HEK293 (cell line): Measurements from ENCODE around the gene DDAH1.

Experiments used
- CTCF ChIA-PET: fragments of 350-600 bp; formaldehyde crosslinking; extraction: SDS; loops from one replicate; lab custom pipeline; 2021; ENCODE audit warnings: antibody characterized with exemption; lab: Yijun Ruan, JAX
- POLR2A ChIA-PET: fragments of 300-600 bp; formaldehyde crosslinking; extraction: SDS; loops from one replicate; lab custom pipeline; 2020; ENCODE audit warnings: antibody characterized with exemption, inconsistent platforms; lab: Yijun Ruan, JAX
- H3K27ac ChIP-seq: fragments of 200-500 bp; sonication (Bioruptor generic); 2 replicates; pipeline ENCODE4 v1.5.1; 2014; ENCODE audit warnings: low read depth, low read length, control low read depth, inconsistent platforms; ENCODE audit errors: extremely low read depth
- H3K36me3 ChIP-seq, 2 experiments: fragments of 200-500 bp in 1 of 2; sonication (Bioruptor generic) in 1 of 2; 1 replicate in 1 of 2; 2 replicates in 1 of 2; pipeline ENCODE4 v1.5.1; 2014 to 2017; ENCODE audit warnings: inconsistent platforms in 2 of 2, low read length in 2 of 2; ENCODE audit not compliant: control insufficient read depth in 2 of 2, insufficient read depth in 1 of 2
- H3K4me1 ChIP-seq: fragments of 200-500 bp; sonication (Bioruptor generic); 2 replicates; pipeline ENCODE4 v1.5.1; 2014; ENCODE audit warnings: mild to moderate bottlenecking, low read length, inconsistent platforms; ENCODE audit not compliant: control insufficient read depth, insufficient read depth
- H3K4me3 ChIP-seq: 2 replicates; pipeline ENCODE4 v1.5.1; 2011; ENCODE audit warnings: low read depth, mild to moderate bottlenecking, control low read depth, low read length, moderate library complexity
- H3K9me3 ChIP-seq: fragments of 200-500 bp; sonication (Bioruptor generic); 2 replicates; pipeline ENCODE4 v1.5.1; 2014; ENCODE audit warnings: low read depth, low read length, inconsistent platforms; ENCODE audit not compliant: control insufficient read depth, insufficient read depth
- BCL11A ChIP-seq: fragments of 450-650 bp; formaldehyde crosslinking; IDR thresholded peaks from 2 replicates; pipeline ENCODE4 v1.5.1; 2016; ENCODE audit warnings: low read depth, missing biosample characterization, missing genetic modification characterization
- EGR2 ChIP-seq: fragments of 450-650 bp; formaldehyde crosslinking; IDR thresholded peaks from 2 replicates; pipeline ENCODE4 v1.5.1; 2016; ENCODE audit warnings: low read depth, missing biosample characterization, missing genetic modification characterization
- PRDM1 ChIP-seq: fragments of 450-650 bp; formaldehyde crosslinking; IDR thresholded peaks from 2 replicates; pipeline ENCODE4; 2016; ENCODE audit warnings: missing biosample characterization, missing genetic modification characterization
- SCRT1 ChIP-seq: fragments of 450-650 bp; formaldehyde crosslinking; IDR thresholded peaks from 2 replicates; pipeline ENCODE4 v1.5.1; 2016; ENCODE audit warnings: missing biosample characterization, missing genetic modification characterization, borderline replicate concordance
- YY1 ChIP-seq: fragments of 450-650 bp; formaldehyde crosslinking; IDR thresholded peaks from 2 replicates; pipeline ENCODE4 v1.5.1; 2018; ENCODE audit warnings: missing biosample characterization, missing genetic modification characterization
- ZBTB7A ChIP-seq: fragments of 450-650 bp; formaldehyde crosslinking; IDR thresholded peaks from 2 replicates; pipeline ENCODE4 v1.5.1; 2016; ENCODE audit warnings: low read depth, missing biosample characterization, missing genetic modification characterization
- ZBTB8A ChIP-seq: fragments of 450-650 bp; formaldehyde crosslinking; IDR thresholded peaks from 2 replicates; pipeline ENCODE4 v1.5.1; 2016; ENCODE audit warnings: missing biosample characterization, missing genetic modification characterization
- ZFHX2 ChIP-seq: fragments of 450-650 bp; formaldehyde crosslinking; conservative IDR thresholded peaks from 2 replicates; pipeline ENCODE4 v1.5.1; 2016; ENCODE audit warnings: missing biosample characterization, missing genetic modification characterization
- ZNF121 ChIP-seq: fragments of 450-650 bp; formaldehyde crosslinking; IDR thresholded peaks from 2 replicates; pipeline ENCODE4 v1.5.1; 2016; ENCODE audit warnings: missing biosample characterization, missing genetic modification characterization
- ZNF146 ChIP-seq: fragments of 450-650 bp; formaldehyde crosslinking; IDR thresholded peaks from 2 replicates; pipeline ENCODE4 v1.5.1; 2016; ENCODE audit warnings: missing biosample characterization, missing genetic modification characterization
- ZNF223 ChIP-seq: fragments of 450-650 bp; formaldehyde crosslinking; IDR thresholded peaks from 2 replicates; pipeline ENCODE4 v1.5.1; 2016; ENCODE audit warnings: missing biosample characterization, missing genetic modification characterization
- ZNF24 ChIP-seq: fragments of 450-650 bp; formaldehyde crosslinking; IDR thresholded peaks from 2 replicates; pipeline ENCODE4 v1.5.1; 2016; ENCODE audit warnings: missing biosample characterization, missing genetic modification characterization
- ZNF354C ChIP-seq: fragments of 450-650 bp; formaldehyde crosslinking; IDR thresholded peaks from 2 replicates; pipeline ENCODE4 v1.5.1; 2016; ENCODE audit warnings: missing biosample characterization, missing genetic modification characterization, low read depth, borderline replicate concordance
- ZNF366 ChIP-seq: fragments of 450-650 bp; formaldehyde crosslinking; conservative IDR thresholded peaks from 2 replicates; pipeline ENCODE4 v1.5.1; 2016; ENCODE audit warnings: missing biosample characterization, missing genetic modification characterization
- ZNF37A ChIP-seq: fragments of 450-650 bp; IDR thresholded peaks from 2 replicates; pipeline ENCODE4 v1.5.1; 2018; ENCODE audit warnings: missing biosample characterization, missing genetic modification characterization
- ZNF394 ChIP-seq: fragments of 450-650 bp; formaldehyde crosslinking; IDR thresholded peaks from 2 replicates; pipeline ENCODE4 v1.5.1; 2016; ENCODE audit warnings: missing biosample characterization, missing genetic modification characterization, mild to moderate bottlenecking, moderate library complexity, borderline replicate concordance
- ZNF501 ChIP-seq: fragments of 450-650 bp; formaldehyde crosslinking; IDR thresholded peaks from 2 replicates; pipeline ENCODE4 v1.5.1; 2016; ENCODE audit warnings: missing biosample characterization, missing genetic modification characterization
- ZNF555 ChIP-seq: fragments of 450-650 bp; formaldehyde crosslinking; conservative IDR thresholded peaks from 2 replicates; pipeline ENCODE4 v1.5.1; 2017; ENCODE audit warnings: missing biosample characterization, mild to moderate bottlenecking, missing genetic modification characterization, inconsistent platforms
- ZNF654 ChIP-seq: fragments of 450-650 bp; formaldehyde crosslinking; IDR thresholded peaks from 2 replicates; pipeline ENCODE4 v1.5.1; 2016; ENCODE audit warnings: low read depth, missing biosample characterization, missing genetic modification characterization
- ZNF677 ChIP-seq: fragments of 450-650 bp; IDR thresholded peaks from 2 replicates; pipeline ENCODE4 v1.5.0; 2018; ENCODE audit warnings: missing biosample characterization, mild to moderate bottlenecking, missing genetic modification characterization, moderate library complexity
- ZNF707 ChIP-seq: fragments of 450-650 bp; formaldehyde crosslinking; IDR thresholded peaks from 2 replicates; pipeline ENCODE4 v1.5.1; 2016; ENCODE audit warnings: missing biosample characterization, missing genetic modification characterization
- ZNF785 ChIP-seq: fragments of 450-650 bp; formaldehyde crosslinking; IDR thresholded peaks from 2 replicates; pipeline ENCODE4 v1.5.1; 2016; ENCODE audit warnings: missing biosample characterization, missing genetic modification characterization
- ZSCAN23 ChIP-seq: fragments of 450-650 bp; formaldehyde crosslinking; IDR thresholded peaks from 2 replicates; pipeline ENCODE4 v1.5.1; 2016; ENCODE audit warnings: missing biosample characterization, missing genetic modification characterization
- TF ChIP-seq, protein P1 (sequence below): fragments of 450-650 bp; formaldehyde crosslinking; IDR thresholded peaks from 2 replicates; pipeline ENCODE4 v1.5.1; 2016; ENCODE audit warnings: missing biosample characterization, missing genetic modification characterization
- TF ChIP-seq, protein P2 (sequence below): fragments of 450-650 bp; formaldehyde crosslinking; IDR thresholded peaks from 2 replicates; pipeline ENCODE4 v1.5.1; 2017; ENCODE audit warnings: missing biosample characterization, missing genetic modification characterization
- TF ChIP-seq, protein P3 (sequence below): fragments of 450-650 bp; formaldehyde crosslinking; IDR thresholded peaks from 2 replicates; pipeline ENCODE4 v1.5.1; 2016; ENCODE audit warnings: missing biosample characterization, missing genetic modification characterization
- TF ChIP-seq, protein P4 (sequence below): fragments of 450-650 bp; formaldehyde crosslinking; IDR thresholded peaks from 2 replicates; pipeline ENCODE4 v1.5.1; 2016; ENCODE audit warnings: missing biosample characterization, missing genetic modification characterization
- TF ChIP-seq, protein P5 (sequence below): fragments of 450-650 bp; formaldehyde crosslinking; IDR thresholded peaks from 2 replicates; pipeline ENCODE4 v1.5.1; 2017; ENCODE audit warnings: missing biosample characterization, missing genetic modification characterization

Gene DDAH1

DNA sequence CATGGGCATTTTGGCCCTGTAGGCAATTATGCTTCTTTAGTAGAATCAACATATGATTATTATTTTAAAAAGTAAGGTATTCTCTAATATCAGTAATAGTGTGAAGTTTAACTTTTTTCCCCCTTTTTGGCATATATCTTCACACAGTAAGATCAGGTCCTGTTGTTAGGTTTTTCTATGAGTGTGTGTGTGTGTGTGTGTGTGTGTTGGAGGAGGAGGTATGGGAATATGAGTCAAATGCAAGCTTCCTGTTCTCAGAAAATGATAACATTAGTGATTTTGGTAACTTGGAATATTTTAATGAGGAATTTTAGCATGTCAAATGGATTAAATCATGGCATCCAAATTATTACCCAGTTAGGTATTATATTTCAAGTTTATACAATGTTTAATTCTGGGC, 122.8 kb downstream of the DDAH1 start:
- TF ChIP-seq ZNF555 (tag by site-specific recombination) (no peak), YY1 (tag by site-specific recombination) (no peak), ZNF121 (tag by site-specific recombination) (no peak), ZNF785 (tag by site-specific recombination) (no peak), PRDM1 (tag by site-specific recombination) (no peak), ZBTB7A (tag by site-specific recombination) (no peak)
- TF ChIP-seq, protein P1, sequence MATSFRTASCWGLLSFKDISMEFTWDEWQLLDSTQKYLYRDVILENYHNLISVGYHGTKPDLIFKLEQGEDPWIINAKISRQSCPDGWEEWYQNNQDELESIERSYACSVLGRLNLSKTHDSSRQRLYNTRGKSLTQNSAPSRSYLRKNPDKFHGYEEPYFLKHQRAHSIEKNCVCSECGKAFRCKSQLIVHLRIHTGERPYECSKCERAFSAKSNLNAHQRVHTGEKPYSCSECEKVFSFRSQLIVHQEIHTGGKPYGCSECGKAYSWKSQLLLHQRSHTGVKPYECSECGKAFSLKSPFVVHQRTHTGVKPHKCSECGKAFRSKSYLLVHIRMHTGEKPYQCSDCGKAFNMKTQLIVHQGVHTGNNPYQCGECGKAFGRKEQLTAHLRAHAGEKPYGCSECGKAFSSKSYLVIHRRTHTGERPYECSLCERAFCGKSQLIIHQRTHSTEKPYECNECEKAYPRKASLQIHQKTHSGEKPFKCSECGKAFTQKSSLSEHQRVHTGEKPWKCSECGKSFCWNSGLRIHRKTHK (tag by site-specific recombination) = no peak
- TF ChIP-seq, protein P2, sequence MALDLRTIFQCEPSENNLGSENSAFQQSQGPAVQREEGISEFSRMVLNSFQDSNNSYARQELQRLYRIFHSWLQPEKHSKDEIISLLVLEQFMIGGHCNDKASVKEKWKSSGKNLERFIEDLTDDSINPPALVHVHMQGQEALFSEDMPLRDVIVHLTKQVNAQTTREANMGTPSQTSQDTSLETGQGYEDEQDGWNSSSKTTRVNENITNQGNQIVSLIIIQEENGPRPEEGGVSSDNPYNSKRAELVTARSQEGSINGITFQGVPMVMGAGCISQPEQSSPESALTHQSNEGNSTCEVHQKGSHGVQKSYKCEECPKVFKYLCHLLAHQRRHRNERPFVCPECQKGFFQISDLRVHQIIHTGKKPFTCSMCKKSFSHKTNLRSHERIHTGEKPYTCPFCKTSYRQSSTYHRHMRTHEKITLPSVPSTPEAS (tag by site-specific recombination) = peak; percentile 57
- Histone ChIP-seq H3K9me3 (no peaks in the 10 kb centered on the region), H3K27ac (no peak overlapping the region), H3K4me1 (peaks cover 25% of the 10 kb centered on the region), H3K36me3 (no peaks in the 10 kb centered on the region), H3K4me3 (no peak overlapping the region)
- CTCF ChIA-PET = interaction anchor here (0.7 to 2.9 kb wide), 7 partner anchors 12 to 676 kb away, joined by 3 to 18 read pairs (median 4); partner anchors contain the start of gene DDAH1
- POLR2A ChIA-PET = no interaction called here

DNA sequence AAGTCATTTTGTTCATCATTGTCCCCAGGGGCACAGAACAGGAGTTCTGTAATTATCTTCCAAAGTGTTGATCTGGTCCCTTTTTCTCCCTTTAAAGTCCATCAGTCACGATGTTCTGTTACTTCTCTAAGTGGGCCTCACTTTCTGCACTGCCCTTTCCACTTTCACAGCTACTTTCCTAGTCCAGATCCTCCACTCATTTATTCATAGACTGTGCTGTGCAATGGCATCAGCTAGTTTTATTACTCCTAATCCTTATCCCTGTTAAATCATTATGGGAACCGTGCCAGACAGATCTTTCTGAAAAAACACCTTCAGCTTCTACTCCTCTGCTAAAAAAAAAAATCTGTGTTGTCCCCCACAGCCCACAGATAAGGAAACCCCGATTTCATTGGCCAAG, 124.5 kb downstream of the DDAH1 start:
- H3K27ac ChIP-seq = no peak overlapping the region; the same call in 1 of the 2 replicates
- H3K9me3 ChIP-seq = no peaks in the 10 kb centered on the region
- H3K4me3 ChIP-seq = no peak overlapping the region
- no peaks in the 10 kb centered on the region for H3K36me3 ChIP-seq
- POLR2A ChIA-PET = interaction anchor here (1.1 to 1.6 kb wide), 2 partner anchors 125 to 241 kb away, joined by 4 to 6 read pairs; partner anchors contain the start of genes CCN1 and DDAH1
- CTCF ChIA-PET = no interaction called here
- peaks cover 25% of the 10 kb centered on the region for H3K4me1 ChIP-seq
- TF ChIP-seq ZNF121 (tag by site-specific recombination) = no peak
- no peak for TF ChIP-seq ZNF37A (tag by site-specific recombination)
- no peak for TF ChIP-seq ZNF707 (tag by site-specific recombination)
- TF ChIP-seq ZNF146 (tag by site-specific recombination) = no peak
- TF ChIP-seq EGR2 (tag by site-specific recombination) = peak; percentile 32; the same call in 1 of the 2 replicates
- 0 out of 2 replicates have a peak, but pooled peaks have one; percentile 17 for TF ChIP-seq ZNF501 (tag by site-specific recombination)
- TF ChIP-seq, protein P3, sequence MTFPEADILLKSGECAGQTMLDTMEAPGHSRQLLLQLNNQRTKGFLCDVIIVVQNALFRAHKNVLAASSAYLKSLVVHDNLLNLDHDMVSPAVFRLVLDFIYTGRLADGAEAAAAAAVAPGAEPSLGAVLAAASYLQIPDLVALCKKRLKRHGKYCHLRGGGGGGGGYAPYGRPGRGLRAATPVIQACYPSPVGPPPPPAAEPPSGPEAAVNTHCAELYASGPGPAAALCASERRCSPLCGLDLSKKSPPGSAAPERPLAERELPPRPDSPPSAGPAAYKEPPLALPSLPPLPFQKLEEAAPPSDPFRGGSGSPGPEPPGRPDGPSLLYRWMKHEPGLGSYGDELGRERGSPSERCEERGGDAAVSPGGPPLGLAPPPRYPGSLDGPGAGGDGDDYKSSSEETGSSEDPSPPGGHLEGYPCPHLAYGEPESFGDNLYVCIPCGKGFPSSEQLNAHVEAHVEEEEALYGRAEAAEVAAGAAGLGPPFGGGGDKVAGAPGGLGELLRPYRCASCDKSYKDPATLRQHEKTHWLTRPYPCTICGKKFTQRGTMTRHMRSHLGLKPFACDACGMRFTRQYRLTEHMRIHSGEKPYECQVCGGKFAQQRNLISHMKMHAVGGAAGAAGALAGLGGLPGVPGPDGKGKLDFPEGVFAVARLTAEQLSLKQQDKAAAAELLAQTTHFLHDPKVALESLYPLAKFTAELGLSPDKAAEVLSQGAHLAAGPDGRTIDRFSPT (tag by site-specific recombination) = 0 out of 2 replicates have a peak, but pooled peaks have one; percentile 30
- no peak for TF ChIP-seq ZFHX2 (tag by site-specific recombination)
- TF ChIP-seq ZNF677 (tag by site-specific recombination) = no peak
- TF ChIP-seq, protein P4, sequence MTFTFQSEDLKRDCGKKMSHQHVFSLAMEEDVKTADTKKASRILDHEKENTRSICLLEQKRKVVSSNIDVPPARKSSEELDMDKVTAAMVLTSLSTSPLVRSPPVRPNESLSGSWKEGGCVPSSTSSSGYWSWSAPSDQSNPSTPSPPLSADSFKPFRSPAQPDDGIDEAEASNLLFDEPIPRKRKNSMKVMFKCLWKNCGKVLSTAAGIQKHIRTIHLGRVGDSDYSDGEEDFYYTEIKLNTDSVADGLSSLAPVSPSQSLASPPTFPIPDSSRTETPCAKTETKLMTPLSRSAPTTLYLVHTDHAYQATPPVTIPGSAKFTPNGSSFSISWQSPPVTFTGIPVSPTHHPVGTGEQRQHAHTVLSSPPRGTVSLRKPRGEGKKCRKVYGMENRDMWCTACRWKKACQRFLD (tag by site-specific recombination) = no peak
- TF ChIP-seq ZNF654 = no peak
- TF ChIP-seq SCRT1 (tag by site-specific recombination) = no peak
- peak; percentile 52; the same call in 1 of the 2 replicates for TF ChIP-seq ZNF24
- TF ChIP-seq ZSCAN23 (tag by site-specific recombination) = no peak
- TF ChIP-seq BCL11A = no peak
- TF ChIP-seq ZNF354C (tag by site-specific recombination) = no peak
- 0 out of 2 replicates have a peak, but pooled peaks have one; percentile 27 for TF ChIP-seq ZNF366 (tag by site-specific recombination)
- peak; percentile 93 for TF ChIP-seq ZNF394 (tag by site-specific recombination)
- TF ChIP-seq ZNF223 = no peak
- TF ChIP-seq, protein P5, sequence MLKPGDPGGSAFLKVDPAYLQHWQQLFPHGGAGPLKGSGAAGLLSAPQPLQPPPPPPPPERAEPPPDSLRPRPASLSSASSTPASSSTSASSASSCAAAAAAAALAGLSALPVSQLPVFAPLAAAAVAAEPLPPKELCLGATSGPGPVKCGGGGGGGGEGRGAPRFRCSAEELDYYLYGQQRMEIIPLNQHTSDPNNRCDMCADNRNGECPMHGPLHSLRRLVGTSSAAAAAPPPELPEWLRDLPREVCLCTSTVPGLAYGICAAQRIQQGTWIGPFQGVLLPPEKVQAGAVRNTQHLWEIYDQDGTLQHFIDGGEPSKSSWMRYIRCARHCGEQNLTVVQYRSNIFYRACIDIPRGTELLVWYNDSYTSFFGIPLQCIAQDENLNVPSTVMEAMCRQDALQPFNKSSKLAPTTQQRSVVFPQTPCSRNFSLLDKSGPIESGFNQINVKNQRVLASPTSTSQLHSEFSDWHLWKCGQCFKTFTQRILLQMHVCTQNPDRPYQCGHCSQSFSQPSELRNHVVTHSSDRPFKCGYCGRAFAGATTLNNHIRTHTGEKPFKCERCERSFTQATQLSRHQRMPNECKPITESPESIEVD (tag by site-specific recombination) = 0 out of 2 replicates have a peak, but pooled peaks have one; percentile 26
- no peak for TF ChIP-seq ZBTB8A
